Lower lobe of right lung (tissue), 2 donors: ENCODE data around the gene CTSS. TPM values are rescaled to one million over a fixed set of nuclear protein-coding genes. Genes with fewer than 3 reads are reported as not detected.
"Not testable (repeated sequence)": the region's sequence is repeated elsewhere in the genome, so short reads cannot be mapped to it uniquely, and the experiment has no call there.

Source experiments
- ATAC-seq, 2 donors: fragments of 200-7000 bp; cut with Tn5 transposase; one replicate each; pipeline ENCODE4 v1.9.1; 2020 to 2022; ENCODE audit warnings: mild to moderate bottlenecking in 2 of 2, moderate library complexity in 2 of 2
- DNase-seq: peaks from one replicate; pipeline ENCODE4 v3.0.0-alpha.2; 2020
- H3K27ac ChIP-seq: fragments of 200-600 bp; one replicate; pipeline ENCODE4 v1.8.0; 2022
- H3K27me3 ChIP-seq: fragments of 200-600 bp; one replicate; pipeline ENCODE4 v1.8.0; 2022; ENCODE audit warnings: low read depth
- H3K36me3 ChIP-seq: fragments of 200-600 bp; one replicate; pipeline ENCODE4 v1.8.0; 2022; ENCODE audit warnings: mild to moderate bottlenecking
- H3K4me1 ChIP-seq: fragments of 200-600 bp; one replicate; pipeline ENCODE4 v1.8.0; 2022
- H3K4me3 ChIP-seq: fragments of 200-600 bp; one replicate; pipeline ENCODE4 v1.8.0; 2022; ENCODE audit warnings: mild to moderate bottlenecking
- H3K9me3 ChIP-seq: fragments of 200-600 bp; one replicate; pipeline ENCODE4 v1.8.0; 2022
- intact Hi-C: fragments of 100-400 bp; cut with DNase I; formaldehyde crosslinking; loops from one replicate; pipeline ENCODE4 v1.11.0; 2022
- total RNA-seq: library from RNA; stranded (reverse); fragmentation: NEBNext Ultra II Directional; extraction: Animal tissue kit (Norgen Biotek cat#: 25700); gene quantifications from one replicate; pipeline ENCODE4 v1.2.1, GENCODE V29; 2021
- TF ChIP-seq, protein P1 (sequence below): fragments of 200-600 bp; IDR thresholded peaks from one replicate; pipeline ENCODE4 v1.8.0; 2022; ENCODE audit warnings: antibody characterized with exemption, mild to moderate bottlenecking
- donor health status: DM: no; HTN: yes; CAD: no; lungs with severe emphysema.

Gene CTSS
- total RNA-seq, 1 donor from 2014 or later, result 824 TPM

DNA sequence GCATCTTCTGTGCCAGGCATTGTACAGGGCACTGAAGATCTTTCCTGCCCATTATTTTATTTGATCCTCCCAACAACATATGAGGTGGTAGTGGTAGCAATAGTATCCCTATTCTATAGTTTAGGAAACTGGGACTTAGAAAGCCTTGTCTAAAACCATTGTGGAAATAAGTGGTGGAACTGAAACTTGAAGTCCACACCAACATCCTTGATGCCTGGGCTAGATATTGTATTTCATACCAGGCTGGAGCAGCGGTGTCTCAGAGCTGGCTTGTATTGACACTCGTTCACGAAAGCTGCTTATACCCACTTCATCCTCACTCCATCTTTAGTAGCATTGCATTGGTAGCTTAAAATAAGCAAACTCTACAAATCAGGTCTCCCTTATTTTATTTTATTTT, 9.7 kb upstream of the CTSS start:
- Histone ChIP-seq H3K27ac (no peak overlapping the region), H3K36me3 (no peaks in the 10 kb centered on the region), H3K4me1 (peaks cover 8% of the 10 kb centered on the region), H3K9me3 (no peaks in the 10 kb centered on the region), H3K4me3 (no peak overlapping the region), H3K27me3 (no peaks in the 10 kb centered on the region)
- TF ChIP-seq, protein P1, sequence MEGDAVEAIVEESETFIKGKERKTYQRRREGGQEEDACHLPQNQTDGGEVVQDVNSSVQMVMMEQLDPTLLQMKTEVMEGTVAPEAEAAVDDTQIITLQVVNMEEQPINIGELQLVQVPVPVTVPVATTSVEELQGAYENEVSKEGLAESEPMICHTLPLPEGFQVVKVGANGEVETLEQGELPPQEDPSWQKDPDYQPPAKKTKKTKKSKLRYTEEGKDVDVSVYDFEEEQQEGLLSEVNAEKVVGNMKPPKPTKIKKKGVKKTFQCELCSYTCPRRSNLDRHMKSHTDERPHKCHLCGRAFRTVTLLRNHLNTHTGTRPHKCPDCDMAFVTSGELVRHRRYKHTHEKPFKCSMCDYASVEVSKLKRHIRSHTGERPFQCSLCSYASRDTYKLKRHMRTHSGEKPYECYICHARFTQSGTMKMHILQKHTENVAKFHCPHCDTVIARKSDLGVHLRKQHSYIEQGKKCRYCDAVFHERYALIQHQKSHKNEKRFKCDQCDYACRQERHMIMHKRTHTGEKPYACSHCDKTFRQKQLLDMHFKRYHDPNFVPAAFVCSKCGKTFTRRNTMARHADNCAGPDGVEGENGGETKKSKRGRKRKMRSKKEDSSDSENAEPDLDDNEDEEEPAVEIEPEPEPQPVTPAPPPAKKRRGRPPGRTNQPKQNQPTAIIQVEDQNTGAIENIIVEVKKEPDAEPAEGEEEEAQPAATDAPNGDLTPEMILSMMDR, result no peak
- ATAC-seq (no peak), DNase-seq (no peak)
- intact Hi-C loops, result no loop called here

DNA sequence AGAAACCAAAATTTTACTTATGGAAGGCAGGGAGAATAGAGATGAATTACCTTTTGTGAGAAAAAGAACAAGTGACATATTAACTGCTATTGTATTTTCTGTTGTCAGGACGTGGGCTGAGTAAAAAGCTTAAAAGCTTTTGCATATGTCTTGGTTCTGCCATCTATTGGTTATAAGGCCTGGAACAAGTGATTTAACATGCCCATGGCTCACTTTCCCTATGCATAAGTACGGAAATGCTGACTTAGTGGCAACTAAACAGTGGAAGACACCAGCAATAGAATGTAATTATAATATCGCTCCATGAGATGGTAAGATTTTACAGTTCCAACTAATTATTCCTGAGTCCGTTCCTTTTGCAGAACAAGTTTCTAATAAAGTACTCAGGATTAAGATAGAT, 6.7 kb upstream of the CTSS start:
- no peak for ATAC-seq
- peaks cover 2% of the 10 kb centered on the region for H3K4me1 ChIP-seq
- no peaks in the 10 kb centered on the region for H3K9me3 ChIP-seq
- DNase-seq, result no peak
- H3K4me3 ChIP-seq, result no peak overlapping the region
- H3K36me3 ChIP-seq, result no peaks in the 10 kb centered on the region
- H3K27me3 ChIP-seq, result no peaks in the 10 kb centered on the region
- intact Hi-C loops, result no loop called here
- no peak overlapping the region for H3K27ac ChIP-seq
- TF ChIP-seq, protein P1, result no peak

DNA sequence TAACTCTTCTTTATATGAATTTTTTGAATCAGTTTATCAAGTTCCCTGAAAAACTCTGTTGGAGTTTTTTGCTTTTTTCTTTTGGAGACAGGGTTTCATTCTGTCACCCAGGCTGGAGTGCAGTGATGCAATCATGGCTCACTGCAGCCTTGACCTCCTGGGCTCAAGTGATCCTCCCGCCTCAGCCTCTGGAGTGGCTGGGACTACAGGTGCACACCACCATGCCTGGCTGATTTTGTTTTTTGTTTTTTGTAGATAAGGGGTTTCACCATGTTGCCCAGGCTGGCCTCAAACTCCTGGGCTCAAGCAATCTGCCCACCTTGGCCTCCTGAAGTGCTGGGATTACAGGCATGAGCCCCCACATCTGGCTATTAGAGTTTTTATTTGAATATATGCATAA, 2.1 kb upstream of the CTSS start:
- ATAC-seq, H3K36me3 ChIP-seq, intact Hi-C loops, H3K4me3 ChIP-seq, H3K27me3 ChIP-seq, DNase-seq, H3K27ac ChIP-seq, H3K9me3 ChIP-seq: not testable (repeated sequence)
- peaks cover 22% of the 10 kb centered on the region for H3K4me1 ChIP-seq

DNA sequence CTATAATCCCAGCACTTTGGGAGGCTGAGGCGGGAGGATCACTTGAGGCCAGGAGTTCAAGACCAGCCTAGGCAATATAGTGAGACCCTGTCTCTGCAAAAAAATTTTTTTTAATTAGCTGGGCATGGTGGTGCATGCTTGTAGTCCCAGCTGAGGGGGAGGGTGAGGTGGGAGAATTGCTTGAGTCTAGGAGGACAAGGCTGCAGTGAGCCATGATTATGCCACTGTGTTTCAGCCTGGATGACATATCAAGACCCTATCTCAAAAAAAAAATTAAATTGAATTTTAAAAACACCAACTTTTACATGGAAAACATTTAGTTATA, 361 bp upstream of the CTSS start:
- ATAC-seq, intact Hi-C loops, H3K9me3 ChIP-seq, H3K27me3 ChIP-seq, H3K36me3 ChIP-seq, DNase-seq: not testable (repeated sequence)
- peaks cover 22% of the 10 kb centered on the region for H3K4me1 ChIP-seq
- peak overlapping the region; percentile 88 for H3K27ac ChIP-seq
- peak overlapping the region; percentile 55 for H3K4me3 ChIP-seq

DNA sequence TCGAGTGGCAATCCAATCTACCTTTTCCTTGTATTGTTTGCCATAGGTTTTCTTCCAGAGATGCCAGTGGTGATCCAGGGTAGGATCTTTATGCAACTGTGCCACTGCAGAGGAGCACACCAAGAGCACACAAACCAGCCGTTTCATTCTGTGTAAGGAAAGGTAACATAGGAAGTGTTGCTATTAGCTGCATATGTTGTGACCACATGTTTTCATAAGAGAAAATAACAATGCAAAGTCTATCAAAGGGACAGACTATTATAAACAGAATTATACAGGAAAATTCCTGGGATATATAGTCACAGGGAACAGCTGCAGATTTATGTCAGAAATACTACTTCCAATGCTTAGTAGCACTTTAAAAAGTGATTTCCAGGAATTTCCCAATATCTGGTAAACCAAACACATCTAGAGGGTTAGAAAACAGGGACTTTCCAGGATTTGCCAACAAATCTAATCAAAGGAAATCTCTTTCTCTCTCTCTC, 919 bp downstream of the CTSS start:
- Histone ChIP-seq H3K4me1 (peaks cover 33% of the 10 kb centered on the region), H3K4me3 (peak overlapping the region; percentile 55), H3K27me3 (no peaks in the 10 kb centered on the region), H3K36me3 (no peaks in the 10 kb centered on the region), H3K9me3 (no peaks in the 10 kb centered on the region), H3K27ac (peak overlapping the region; percentile 88)
- intact Hi-C loops, result no loop called here
- TF ChIP-seq, protein P1, result no peak
- ATAC-seq (peak; percentile 58 to 74), DNase-seq (no peak)

DNA sequence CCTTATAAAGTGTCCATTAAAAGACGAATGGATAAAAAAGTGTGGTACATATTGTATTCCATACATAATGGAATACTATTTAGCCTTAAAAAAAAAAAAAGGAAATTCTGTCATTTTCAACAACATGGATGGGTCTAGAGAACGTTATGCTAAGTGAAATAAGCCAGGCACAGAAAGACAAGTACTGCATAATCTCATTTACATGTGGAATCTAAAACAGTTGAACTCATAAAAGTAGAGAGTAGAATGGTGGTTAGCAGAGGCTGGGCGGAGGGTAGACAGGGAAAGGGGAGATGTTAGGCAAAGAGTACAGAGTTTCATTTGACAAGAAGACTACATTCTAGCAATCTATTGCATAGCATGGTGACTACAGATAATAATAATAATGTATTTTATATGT, 2.6 kb downstream of the CTSS start:
- Histone ChIP-seq H3K27me3 (no peaks in the 10 kb centered on the region), H3K36me3 (peaks cover 4% of the 10 kb centered on the region), H3K4me3 (peak overlapping the region; percentile 55), H3K27ac (no peak overlapping the region), H3K9me3 (no peaks in the 10 kb centered on the region), H3K4me1 (peaks cover 35% of the 10 kb centered on the region)
- no peak for ATAC-seq
- TF ChIP-seq, protein P1, result no peak
- intact Hi-C loops, result no loop called here
- DNase-seq, result no peak

DNA sequence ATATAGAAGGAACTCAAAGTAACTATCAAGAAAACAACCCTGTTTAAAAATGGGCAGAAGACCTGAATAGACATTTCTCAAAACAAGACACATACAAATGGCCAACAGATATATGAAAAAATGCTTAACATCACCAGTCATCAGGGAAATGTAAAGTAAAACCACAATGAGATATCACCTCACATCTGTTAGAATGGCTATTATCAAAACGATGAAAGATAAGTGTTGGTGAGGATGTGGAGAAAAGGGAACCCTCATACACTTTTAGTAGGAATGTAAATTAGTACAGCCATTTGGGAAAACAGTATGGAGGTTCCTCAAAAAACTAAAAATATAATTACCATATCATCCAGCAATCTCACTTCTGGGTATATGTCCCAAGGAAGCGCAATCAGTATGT, 3.0 kb downstream of the CTSS start:
- Histone ChIP-seq H3K36me3 (peaks cover 9% of the 10 kb centered on the region), H3K27me3 (no peaks in the 10 kb centered on the region), H3K4me1 (peaks cover 35% of the 10 kb centered on the region), H3K9me3 (no peaks in the 10 kb centered on the region), H3K27ac (no peak overlapping the region), H3K4me3 (peak overlapping the region; percentile 55)
- ATAC-seq (no peak), DNase-seq (no peak)
- intact Hi-C loops, result no loop called here
- TF ChIP-seq, protein P1, result no peak
